Retina (tissue), 1 donor: ENCODE data around the gene KRT39.
"Not testable (repeated sequence)": the region's sequence is repeated elsewhere in the genome, so short reads cannot be mapped to it uniquely, and the experiment has no call there.

Experiments
- DNase-seq: peaks from one replicate; pipeline ENCODE4 v3.0.0-alpha.2; 2016

The KRT39 gene

GRCh38 chr17:40936976-40937375 lies 29.8 kb downstream of the KRT39 start:
- DNase-seq = no peak

DNA sequence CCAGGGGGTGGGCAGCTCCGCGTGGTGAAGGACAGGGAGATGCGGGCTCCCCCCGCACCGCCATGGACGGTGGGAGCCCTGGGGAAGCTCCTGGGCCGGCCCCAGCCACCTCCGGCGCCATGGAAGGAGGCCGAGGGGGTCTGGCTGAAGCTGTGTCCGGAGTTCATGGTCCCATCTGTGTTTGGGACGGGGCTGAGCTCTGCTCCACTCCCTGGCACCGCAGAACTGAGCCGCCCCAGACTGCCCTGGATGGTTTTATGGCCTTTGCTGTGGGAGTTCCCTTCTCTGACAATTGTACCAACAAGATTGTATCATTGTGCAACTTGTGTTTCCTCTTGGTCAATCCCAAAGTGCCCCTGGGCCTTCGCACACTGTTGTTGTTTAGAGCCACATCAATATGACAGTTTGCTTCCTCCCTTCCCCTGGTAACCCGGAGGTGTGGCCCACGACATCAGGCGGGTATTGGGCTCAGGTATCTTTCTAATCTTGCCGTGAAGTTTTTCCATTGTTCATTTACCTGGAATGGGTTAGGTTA lies 30.2 kb downstream of the KRT39 start:
- no peak for DNase-seq

DNA sequence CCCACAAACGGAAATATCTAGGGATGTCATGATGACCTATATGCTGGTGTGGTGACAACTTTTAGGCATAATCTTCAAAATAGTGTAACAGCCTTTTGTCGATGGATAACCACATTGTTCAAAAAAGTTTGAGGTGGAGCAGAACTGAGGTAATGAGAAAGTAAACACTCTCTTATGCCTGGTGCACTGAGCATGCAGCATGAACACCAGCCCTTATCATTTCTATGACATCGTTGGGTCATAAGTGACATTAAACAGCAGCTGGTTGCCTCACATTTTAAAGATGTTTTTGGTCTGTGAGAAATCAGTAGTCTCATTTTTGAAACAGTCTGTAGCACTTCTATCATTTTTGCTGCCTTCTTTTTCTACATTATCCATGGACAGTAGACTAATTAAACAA lies 31.1 kb downstream of the KRT39 start:
- no peak for DNase-seq

- peak; percentile 61 for DNase-seq
These were observed 34.1 kb downstream of the KRT39 start for GRCh38 chr17:40932608-40933007.

- no peak for DNase-seq
These were observed 35.4 kb downstream of the KRT39 start for GRCh38 chr17:40931311-40931710.

GRCh38 chr17:40926341-40926740 lies 40.4 kb downstream of the KRT39 start:
- no peak for DNase-seq

DNA sequence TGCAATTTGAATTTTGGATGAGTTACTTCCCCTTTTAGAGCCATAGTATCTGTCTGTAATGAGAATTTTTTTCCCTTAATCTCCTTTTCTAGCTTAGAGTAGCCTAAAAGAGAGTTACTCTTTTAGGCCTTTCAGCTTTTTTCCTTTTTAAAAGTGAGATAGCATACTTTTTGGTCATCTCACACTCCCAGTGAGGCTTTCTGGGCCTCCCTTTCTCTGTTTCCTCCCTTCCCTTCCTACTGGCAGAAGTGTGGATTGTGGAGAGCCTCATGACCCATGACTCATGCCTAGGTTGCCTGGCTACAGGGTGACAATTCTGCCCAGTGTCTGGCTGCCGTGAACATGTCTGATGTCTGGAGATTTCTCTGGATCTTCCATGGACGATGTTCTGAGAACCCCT lies 44.5 kb downstream of the KRT39 start:
- no peak for DNase-seq

DNA sequence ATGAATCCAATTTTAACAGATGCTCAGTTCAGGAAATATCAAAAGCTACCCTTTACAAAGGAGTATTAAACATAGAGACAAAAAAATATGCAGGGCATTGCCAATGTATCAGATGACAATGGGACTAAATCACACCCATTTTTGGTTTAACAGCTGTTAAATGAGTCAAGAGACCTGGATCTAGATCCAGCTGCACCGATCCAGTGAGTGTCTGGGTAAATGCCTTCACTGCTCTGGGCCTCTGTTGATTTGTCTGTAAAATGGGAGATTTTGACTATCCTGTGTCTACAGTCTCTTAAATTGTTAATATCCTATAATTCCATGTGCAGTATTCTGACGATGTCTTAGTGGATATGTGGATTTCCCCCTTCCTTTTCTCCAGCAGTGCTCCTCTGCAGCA lies 45.7 kb downstream of the KRT39 start:
- no peak for DNase-seq

DNA sequence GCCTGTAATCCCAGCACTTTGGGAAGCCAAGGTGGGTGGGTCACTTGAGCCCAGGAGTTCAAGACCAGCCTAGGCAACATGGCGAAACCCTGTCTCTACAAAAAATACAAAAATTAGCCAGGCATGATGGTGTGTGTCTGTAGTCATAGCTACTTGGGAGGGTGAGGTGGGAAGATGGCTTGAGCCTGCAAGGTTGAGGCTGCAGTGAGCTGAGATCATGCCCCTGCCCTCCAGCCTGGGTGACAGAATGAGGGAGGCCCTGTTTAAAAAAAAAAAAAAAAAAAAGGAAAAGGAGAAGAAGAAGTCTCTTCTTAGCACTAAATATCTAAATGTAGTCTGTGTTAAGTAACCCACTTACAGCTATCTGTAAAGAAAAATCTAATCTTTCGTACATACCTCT lies 49.6 kb downstream of the KRT39 start:
- not testable (repeated sequence) for DNase-seq

GRCh38 chr17:40916366-40916765 lies 50.4 kb downstream of the KRT39 start:
- no peak for DNase-seq

DNA sequence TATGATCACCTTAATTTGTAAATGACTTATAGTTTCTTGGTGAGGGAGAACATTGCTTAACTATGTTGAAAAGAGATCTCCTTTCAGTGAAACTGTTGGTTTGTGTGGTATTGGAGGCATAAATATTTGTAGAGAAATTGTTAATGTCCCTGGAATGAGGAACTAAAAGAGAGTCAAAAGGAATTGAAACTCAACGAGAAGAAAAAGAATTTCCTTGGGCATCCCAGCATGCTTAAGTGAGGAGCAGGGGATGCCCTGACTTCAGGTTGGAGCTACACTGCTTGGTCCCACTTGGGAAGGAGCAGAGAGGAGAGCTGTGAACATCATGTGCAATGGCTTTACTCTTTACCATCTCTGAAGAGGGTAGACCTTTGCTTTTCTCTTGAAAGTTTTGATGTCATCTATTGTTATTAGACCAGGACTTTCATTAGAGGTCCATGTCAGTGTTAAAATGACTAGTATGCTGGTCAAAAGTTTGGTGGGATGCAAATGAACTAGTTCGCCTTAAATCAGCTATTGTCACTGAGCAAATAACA lies 51.0 kb downstream of the KRT39 start:
- DNase-seq = no peak

GRCh38 chr17:40915199-40915661 lies 51.5 kb downstream of the KRT39 start:
- DNase-seq = no peak

DNA sequence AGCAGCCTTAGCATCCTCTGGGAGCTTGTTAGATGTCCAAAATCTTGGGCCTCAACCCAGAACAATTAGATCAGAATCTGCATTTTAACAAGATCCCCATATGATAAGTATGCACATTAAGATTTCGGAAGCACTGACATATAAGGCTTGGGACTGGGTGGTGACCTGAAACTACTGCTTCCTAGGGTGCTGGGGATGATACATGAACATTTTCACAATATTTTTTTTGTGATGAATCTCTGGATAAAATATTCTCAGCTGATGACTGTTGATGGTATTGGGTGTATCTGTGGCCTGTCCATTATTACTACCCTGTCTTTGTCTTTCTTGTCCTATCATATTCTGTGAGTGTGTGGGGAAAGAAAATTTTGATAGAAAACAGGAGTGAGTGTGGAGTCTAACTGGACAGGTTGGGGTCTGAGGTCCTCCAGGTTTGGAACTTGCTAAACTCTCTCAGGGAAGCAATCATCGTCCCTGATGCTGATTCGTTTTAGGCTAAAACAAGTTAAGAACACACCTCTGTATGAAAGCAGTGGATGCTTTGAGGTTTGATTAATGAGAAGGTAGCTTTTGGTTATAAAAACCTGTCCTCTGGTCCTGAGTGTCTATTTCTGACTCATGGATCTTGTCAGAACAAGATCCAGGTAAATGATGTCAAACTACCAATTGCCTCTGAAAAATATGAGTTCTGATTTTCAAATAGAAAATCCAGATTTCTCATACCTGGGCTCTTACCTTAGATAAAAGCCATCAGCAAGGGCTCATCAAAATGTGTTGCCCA lies 52.5 kb downstream of the KRT39 start:
- no peak for DNase-seq

- DNase-seq = no peak
These were observed 54.1 kb downstream of the KRT39 start for GRCh38 chr17:40912486-40913210.

- DNase-seq = no peak
These were observed 56.3 kb downstream of the KRT39 start for GRCh38 chr17:40910441-40910841.

DNA sequence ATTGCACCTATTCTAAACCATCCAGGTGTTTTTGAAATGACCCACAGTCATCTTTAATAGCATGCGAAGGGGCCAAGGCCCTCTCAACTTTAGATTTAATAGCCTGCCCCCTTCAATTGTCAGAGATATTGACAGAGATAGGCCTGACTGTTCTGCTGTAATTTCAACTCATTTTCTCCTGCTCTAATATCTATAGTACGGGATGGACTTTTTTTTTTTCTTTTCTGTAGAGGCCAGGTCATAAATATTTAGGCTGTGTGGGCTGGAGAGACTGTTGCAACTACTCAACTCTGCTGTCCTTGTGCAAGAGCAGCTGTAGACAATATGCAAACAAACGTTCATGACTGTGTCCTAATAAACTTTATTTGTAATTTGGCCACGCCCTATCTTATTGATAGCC lies 57.0 kb downstream of the KRT39 start:
- DNase-seq = no peak

- DNase-seq = peak; percentile 80
These were observed 57.4 kb downstream of the KRT39 start for GRCh38 chr17:40909351-40909750.
